ENCODE measurements around the gene KLF16. TPM values are rescaled to one million over a fixed set of nuclear protein-coding genes. Genes with fewer than 3 reads are reported as not detected.
"Not testable (repeated sequence)": the region's sequence is repeated elsewhere in the genome, so short reads cannot be mapped to it uniquely, and the experiment has no call there.

Gene KLF16
- polyA plus RNA-seq, 4 donors, result 7.8 to 18.6 (median 14.0) TPM

DNA sequence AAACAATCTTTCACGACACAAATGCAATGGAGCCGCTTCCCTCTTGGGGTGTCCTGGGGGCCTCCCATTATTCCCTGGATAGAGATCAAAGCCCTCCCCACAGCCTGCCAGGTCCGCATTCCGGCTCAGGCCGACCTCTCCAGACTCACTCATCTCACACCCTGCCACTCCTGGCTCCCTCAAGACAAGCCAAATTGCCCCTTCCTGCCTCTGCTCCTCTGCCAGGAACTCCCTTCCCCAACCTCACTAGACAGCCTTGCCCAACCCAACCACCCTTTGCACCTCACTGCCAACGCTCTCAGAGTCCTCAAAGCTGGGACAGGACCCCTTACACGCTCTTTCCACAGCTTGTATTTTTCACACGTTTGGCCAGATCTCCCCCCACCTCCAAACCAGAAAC, 20.4 kb upstream of the KLF16 start:
- Histone ChIP-seq H3K27ac (ENCODE audit: low read depth in 1 of 3, low read length in 2 of 3) (peak overlapping the region in 2 of 3 donors; percentile 42 to 77), H3K36me3 (ENCODE audit: control insufficient read depth in 3 of 3, insufficient read depth in 2 of 3, low read depth in 1 of 3, low read length in 3 of 3) (peaks cover 0 to 37% (median 0%) of the 10 kb centered on the region in 3 donors), H3K9me3 (ENCODE audit: control insufficient read depth in 2 of 2, insufficient read depth in 1 of 2, low read depth in 1 of 2, low read length in 1 of 2) (no peaks in the 10 kb centered on the region), H3K4me3 (ENCODE audit: low read depth in 1 of 3, low read length in 3 of 3) (peak overlapping the region in 2 of 3 donors; percentile 90 to 98), H3K27me3 (ENCODE audit: control insufficient read depth in 3 of 3, insufficient read depth in 3 of 3, low read length in 3 of 3) (no peaks in the 10 kb centered on the region), H3K4me1 (ENCODE audit: control insufficient read depth in 3 of 3, insufficient read depth in 2 of 3, low read depth in 1 of 3, low read length in 2 of 3) (peaks cover 0 to 13% (median 5%) of the 10 kb centered on the region in 3 donors)
- FAIRE-seq, result no peak
- peak in 1 of 2 donors; percentile 37 for DNase-seq
- WGBS, 3 donors, result 15 to 30% (median 19%) methylated on average over 8 of the region's 8 CpGs

GRCh38 chr19:1882786-1883692, 19.7 kb upstream of the KLF16 start:
- H3K27ac ChIP-seq (ENCODE audit: low read depth in 1 of 3, low read length in 2 of 3), result peak overlapping the region; percentile 18 to 77 (median 58)
- no peak for FAIRE-seq

DNA sequence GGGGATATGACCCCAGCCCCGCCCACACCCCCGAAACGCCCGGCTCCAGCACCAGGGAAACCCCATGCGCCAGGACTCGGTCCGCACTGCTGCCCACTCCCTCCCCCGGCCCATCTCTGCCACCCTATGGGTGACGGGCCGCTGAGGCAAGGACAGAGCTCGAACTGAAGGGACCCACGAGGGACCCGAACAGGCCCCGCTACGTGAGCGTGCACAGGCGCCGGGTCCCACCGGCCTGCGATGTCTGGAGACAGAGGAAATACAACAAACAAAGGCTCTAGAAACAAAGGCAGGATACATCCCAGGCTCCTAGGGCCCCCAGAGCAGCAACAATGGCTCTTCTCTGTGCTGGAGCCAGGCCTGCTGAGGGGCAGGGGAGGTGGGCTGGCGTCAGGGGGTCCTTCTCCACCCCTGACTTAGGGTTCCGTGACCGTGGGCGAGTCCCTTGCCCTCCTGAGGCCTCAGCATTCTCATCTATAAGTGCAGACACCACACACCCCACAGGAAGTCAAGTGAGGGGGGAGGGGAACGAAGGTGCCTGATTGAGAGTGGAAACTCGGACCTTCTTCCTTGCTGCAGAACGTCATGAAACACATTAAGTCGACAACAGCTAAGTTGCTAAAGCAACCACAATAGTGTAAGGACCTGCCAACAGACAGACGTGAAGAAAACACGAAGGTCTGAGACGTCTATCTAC, 18.9 kb upstream of the KLF16 start:
- Histone ChIP-seq H3K27me3 (ENCODE audit: control insufficient read depth in 3 of 3, insufficient read depth in 3 of 3, low read length in 3 of 3) (no peaks in the 10 kb centered on the region), H3K4me3 (ENCODE audit: low read depth in 1 of 3, low read length in 3 of 3) (peak overlapping the region in 1 of 3 donors; percentile 90), H3K27ac (ENCODE audit: low read depth in 1 of 3, low read length in 2 of 3) (peak overlapping the region; percentile 18 to 77 (median 18)), H3K36me3 (ENCODE audit: control insufficient read depth in 3 of 3, insufficient read depth in 2 of 3, low read depth in 1 of 3, low read length in 3 of 3) (peaks cover 0 to 39% (median 0%) of the 10 kb centered on the region in 3 donors), H3K9me3 (ENCODE audit: control insufficient read depth in 2 of 2, insufficient read depth in 1 of 2, low read depth in 1 of 2, low read length in 1 of 2) (no peaks in the 10 kb centered on the region), H3K4me1 (ENCODE audit: control insufficient read depth in 3 of 3, insufficient read depth in 2 of 3, low read depth in 1 of 3, low read length in 2 of 3) (peaks cover 0 to 13% (median 5%) of the 10 kb centered on the region in 3 donors)
- FAIRE-seq, result no peak
- peak in 1 of 2 donors; percentile 62 for DNase-seq
- 66 to 82% (median 67%) methylated on average over 31 of the region's 31 CpGs for WGBS, 3 donors

More at GRCh38 chr19:1882786-1883692, 19.7 kb upstream of the KLF16 start:
- H3K4me3 ChIP-seq (ENCODE audit: low read depth in 1 of 3, low read length in 3 of 3), result peak overlapping the region in 2 of 3 donors; percentile 90 to 98
- H3K27me3 ChIP-seq (ENCODE audit: control insufficient read depth in 3 of 3, insufficient read depth in 3 of 3, low read length in 3 of 3), result no peaks in the 10 kb centered on the region
- H3K36me3 ChIP-seq (ENCODE audit: control insufficient read depth in 3 of 3, insufficient read depth in 2 of 3, low read depth in 1 of 3, low read length in 3 of 3), result peaks cover 0 to 39% (median 0%) of the 10 kb centered on the region in 3 donors
- H3K4me1 ChIP-seq (ENCODE audit: control insufficient read depth in 3 of 3, insufficient read depth in 2 of 3, low read depth in 1 of 3, low read length in 2 of 3), result peaks cover 0 to 13% (median 5%) of the 10 kb centered on the region in 3 donors
- WGBS, 3 donors, result 61 to 74% (median 66%) methylated on average over 25 of the region's 25 CpGs
- DNase-seq, result no peak
- no peaks in the 10 kb centered on the region for H3K9me3 ChIP-seq (ENCODE audit: control insufficient read depth in 2 of 2, insufficient read depth in 1 of 2, low read depth in 1 of 2, low read length in 1 of 2)

GRCh38 chr19:1881393-1882088, 18.2 kb upstream of the KLF16 start:
- WGBS, 3 donors, result 75 to 84% (median 78%) methylated on average over 13 to 44 of the region's 44 CpGs
- peak overlapping the region in 1 of 3 donors; percentile 21 for H3K4me3 ChIP-seq (ENCODE audit: low read depth in 1 of 3, low read length in 3 of 3)
- not testable (repeated sequence) for DNase-seq

DNA sequence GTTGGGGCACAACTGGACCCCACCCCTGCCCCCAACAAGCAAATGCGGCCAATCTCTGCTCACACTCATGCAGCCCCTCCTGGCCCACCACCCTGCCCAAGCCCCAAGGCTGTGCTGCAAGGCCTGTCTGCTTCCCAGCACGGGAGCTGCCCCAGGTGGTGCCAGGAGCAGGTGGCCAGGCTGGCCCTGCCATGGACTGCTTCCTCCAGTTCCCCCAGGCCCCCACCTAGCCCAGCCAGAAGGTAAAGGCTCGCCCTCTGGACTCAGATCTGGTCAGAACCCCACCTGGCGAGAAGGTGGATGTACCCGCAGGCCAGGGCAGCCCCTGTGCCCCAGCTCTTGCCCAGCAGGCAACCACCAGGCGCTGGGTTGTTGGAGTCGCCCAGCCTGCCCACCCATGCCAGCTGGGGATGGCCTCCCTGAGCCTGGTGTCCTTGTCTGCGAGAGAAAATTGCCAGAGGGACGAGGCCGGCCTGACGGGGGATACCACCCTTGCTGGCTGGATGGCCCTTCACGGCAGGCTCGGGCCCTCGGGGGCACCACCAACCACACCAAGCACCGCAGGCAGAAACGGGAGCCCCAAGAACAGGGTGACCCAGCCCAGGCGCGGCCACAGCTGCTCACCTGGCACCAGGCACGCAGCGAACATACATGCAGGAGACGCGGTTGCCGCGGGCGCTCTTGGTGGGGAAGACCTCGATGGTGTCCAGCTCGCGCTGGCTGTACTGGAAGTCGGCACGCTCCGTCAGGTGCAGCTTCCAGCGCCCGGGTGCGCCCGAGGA, 17.4 kb upstream of the KLF16 start:
- H3K27me3 ChIP-seq (ENCODE audit: control insufficient read depth in 3 of 3, insufficient read depth in 3 of 3, low read length in 3 of 3), result no peaks in the 10 kb centered on the region
- no peaks in the 10 kb centered on the region for H3K9me3 ChIP-seq (ENCODE audit: control insufficient read depth in 2 of 2, insufficient read depth in 1 of 2, low read depth in 1 of 2, low read length in 1 of 2)
- DNase-seq, result no peak
- H3K36me3 ChIP-seq (ENCODE audit: control insufficient read depth in 3 of 3, insufficient read depth in 2 of 3, low read depth in 1 of 3, low read length in 3 of 3), result peaks cover 0 to 39% (median 0%) of the 10 kb centered on the region in 3 donors
- WGBS, 3 donors, result 86 to 92% (median 91%) methylated on average over 22 to 35 of the region's 35 CpGs
- no peak overlapping the region for H3K27ac ChIP-seq (ENCODE audit: low read depth in 1 of 3, low read length in 2 of 3)
- no peak for FAIRE-seq
- no peak overlapping the region for H3K4me3 ChIP-seq (ENCODE audit: low read depth in 1 of 3, low read length in 3 of 3)
- peaks cover 0 to 20% (median 5%) of the 10 kb centered on the region in 3 donors for H3K4me1 ChIP-seq (ENCODE audit: control insufficient read depth in 3 of 3, insufficient read depth in 2 of 3, low read depth in 1 of 3, low read length in 2 of 3)

More at GRCh38 chr19:1881393-1882088, 18.2 kb upstream of the KLF16 start:
- H3K9me3 ChIP-seq (ENCODE audit: control insufficient read depth in 2 of 2, insufficient read depth in 1 of 2, low read depth in 1 of 2, low read length in 1 of 2); FAIRE-seq; H3K27me3 ChIP-seq (ENCODE audit: control insufficient read depth in 3 of 3, insufficient read depth in 3 of 3, low read length in 3 of 3): not testable (repeated sequence)
- peaks cover 0 to 39% (median 0%) of the 10 kb centered on the region in 3 donors for H3K36me3 ChIP-seq (ENCODE audit: control insufficient read depth in 3 of 3, insufficient read depth in 2 of 3, low read depth in 1 of 3, low read length in 3 of 3)
- peaks cover 0 to 16% (median 5%) of the 10 kb centered on the region in 3 donors for H3K4me1 ChIP-seq (ENCODE audit: control insufficient read depth in 3 of 3, insufficient read depth in 2 of 3, low read depth in 1 of 3, low read length in 2 of 3)
- peak overlapping the region; percentile 17 to 77 (median 18) for H3K27ac ChIP-seq (ENCODE audit: low read depth in 1 of 3, low read length in 2 of 3)

DNA sequence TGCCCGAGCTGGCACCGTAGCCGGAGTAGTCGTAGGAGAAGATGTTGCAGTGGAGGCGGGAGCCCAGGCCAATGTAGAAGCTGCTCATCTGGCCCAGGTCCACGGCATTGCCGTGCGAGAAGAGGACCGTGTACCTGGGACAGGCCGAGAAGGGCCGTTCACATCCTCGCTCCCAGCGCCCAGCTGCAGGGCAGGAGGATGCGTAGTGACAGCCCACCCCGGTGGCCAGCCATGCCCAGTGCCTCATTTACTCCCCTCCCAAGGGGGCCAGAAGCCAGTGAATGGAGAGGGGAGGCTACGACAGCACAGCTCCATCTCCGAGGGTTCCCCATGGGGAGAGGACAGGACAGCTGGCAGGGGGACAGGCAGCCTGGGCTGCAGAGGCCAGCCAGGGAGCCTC, 16.6 kb upstream of the KLF16 start:
- DNase-seq; H3K27ac ChIP-seq (ENCODE audit: low read depth in 1 of 3, low read length in 2 of 3); H3K4me3 ChIP-seq (ENCODE audit: low read depth in 1 of 3, low read length in 3 of 3); H3K9me3 ChIP-seq (ENCODE audit: control insufficient read depth in 2 of 2, insufficient read depth in 1 of 2, low read depth in 1 of 2, low read length in 1 of 2); H3K27me3 ChIP-seq (ENCODE audit: control insufficient read depth in 3 of 3, insufficient read depth in 3 of 3, low read length in 3 of 3); FAIRE-seq: not testable (repeated sequence)
- Histone ChIP-seq H3K36me3 (ENCODE audit: control insufficient read depth in 3 of 3, insufficient read depth in 2 of 3, low read depth in 1 of 3, low read length in 3 of 3) (peaks cover 0 to 39% (median 0%) of the 10 kb centered on the region in 3 donors), H3K4me1 (ENCODE audit: control insufficient read depth in 3 of 3, insufficient read depth in 2 of 3, low read depth in 1 of 3, low read length in 2 of 3) (peaks cover 0 to 20% (median 5%) of the 10 kb centered on the region in 3 donors)
- WGBS, 3 donors, result 87 to 93% (median 88%) methylated on average over 12 to 17 of the region's 17 CpGs

DNA sequence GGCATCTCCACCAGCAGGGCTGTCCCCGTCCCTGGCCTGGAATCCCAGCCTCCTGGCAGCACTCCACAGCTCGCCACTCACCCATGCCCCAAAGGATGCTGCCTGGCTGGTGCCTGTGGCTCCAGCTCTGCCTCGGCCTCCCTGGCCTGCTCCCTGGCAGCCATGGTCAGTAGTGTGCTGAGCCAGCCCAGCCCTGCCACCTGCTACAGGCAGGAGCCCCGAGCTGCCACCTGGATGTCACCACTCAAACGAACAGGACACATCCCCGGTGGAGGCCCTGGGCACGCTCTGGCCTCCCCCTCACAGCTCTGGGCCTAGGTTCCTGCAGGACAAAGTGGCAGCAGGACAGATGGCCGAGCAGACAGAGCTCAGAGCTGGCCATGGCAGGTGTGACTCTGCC, 15.2 kb upstream of the KLF16 start:
- H3K36me3 ChIP-seq (ENCODE audit: control insufficient read depth in 3 of 3, insufficient read depth in 2 of 3, low read depth in 1 of 3, low read length in 3 of 3), result peaks cover 0 to 39% (median 0%) of the 10 kb centered on the region in 3 donors
- not testable (repeated sequence) for DNase-seq; H3K4me3 ChIP-seq (ENCODE audit: low read depth in 1 of 3, low read length in 3 of 3); FAIRE-seq; H3K9me3 ChIP-seq (ENCODE audit: control insufficient read depth in 2 of 2, insufficient read depth in 1 of 2, low read depth in 1 of 2, low read length in 1 of 2); H3K27me3 ChIP-seq (ENCODE audit: control insufficient read depth in 3 of 3, insufficient read depth in 3 of 3, low read length in 3 of 3); H3K27ac ChIP-seq (ENCODE audit: low read depth in 1 of 3, low read length in 2 of 3)
- WGBS, 3 donors, result 75 to 82% (median 80%) methylated on average over 7 to 8 of the region's 8 CpGs
- peaks cover 0 to 11% (median 9%) of the 10 kb centered on the region in 3 donors for H3K4me1 ChIP-seq (ENCODE audit: control insufficient read depth in 3 of 3, insufficient read depth in 2 of 3, low read depth in 1 of 3, low read length in 2 of 3)

All from small intestine (tissue), 7 donors.